Lung microvascular endothelial cell (primary cell): Measurements from ENCODE around the gene SPOCD1. TPM values are rescaled to one million over a fixed set of nuclear protein-coding genes. Genes with fewer than 3 reads are reported as not detected.

Experiments
- DNase-seq, 2 donors: peaks; one replicate each; pipeline versions ENCODE4 v3.0.0 to v3.0.0-alpha.2; 2010; ENCODE audit warnings: low read depth in 2 of 2
- total RNA-seq: library from RNA; depleted of rRNA; stranded (reverse); fragments of >200 nt; gene quantifications from 2 replicates; pipeline ENCODE4 v1.2.1, GENCODE V29; 2014

The SPOCD1 gene
- 0.99 and 4.6 TPM in 2 replicates for total RNA-seq

DNA sequence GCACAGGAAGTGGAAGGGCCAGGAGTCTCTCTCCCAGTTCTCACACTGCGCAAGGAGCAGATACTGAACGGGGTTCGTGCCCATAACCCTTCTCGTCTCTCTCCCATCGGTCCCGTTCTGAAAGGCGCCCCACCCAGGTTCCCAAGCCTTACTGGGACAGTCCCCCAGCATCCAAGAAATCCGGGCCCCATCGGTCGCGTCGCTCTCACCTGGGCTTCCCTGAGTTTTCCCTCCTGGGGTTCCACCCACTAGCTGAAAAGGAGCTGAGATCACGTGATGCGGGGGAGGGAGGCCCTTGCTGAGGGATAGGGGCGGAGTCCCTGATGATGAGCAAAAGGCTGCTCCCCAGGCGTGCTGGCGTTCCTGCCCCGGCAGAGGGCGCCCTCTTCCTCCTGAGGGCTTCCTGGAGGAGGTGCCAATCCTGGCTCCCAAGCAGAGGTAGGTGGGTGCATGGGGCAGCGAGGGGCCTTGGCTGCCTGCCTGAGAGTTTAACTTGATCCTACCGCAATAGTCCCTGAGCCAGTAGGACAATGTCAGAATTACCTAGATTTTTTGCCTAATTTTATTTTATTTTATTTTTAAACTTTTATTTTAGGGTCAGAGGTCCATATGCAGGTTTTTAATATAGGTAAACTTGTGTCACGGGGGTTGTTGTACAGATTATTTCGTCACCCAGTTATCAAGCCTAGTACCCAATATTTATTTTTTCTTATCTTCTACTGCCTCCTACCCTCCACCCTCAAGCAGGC lies at the start of gene SPOCD1:
TSS of gene SPOCD1 (minus strand) at position 271 of the 749 bp plus-strand sequence. CDS start 689 bp downstream, outside the sequence.
- peak; percentile 80 to 84 for DNase-seq

DNA sequence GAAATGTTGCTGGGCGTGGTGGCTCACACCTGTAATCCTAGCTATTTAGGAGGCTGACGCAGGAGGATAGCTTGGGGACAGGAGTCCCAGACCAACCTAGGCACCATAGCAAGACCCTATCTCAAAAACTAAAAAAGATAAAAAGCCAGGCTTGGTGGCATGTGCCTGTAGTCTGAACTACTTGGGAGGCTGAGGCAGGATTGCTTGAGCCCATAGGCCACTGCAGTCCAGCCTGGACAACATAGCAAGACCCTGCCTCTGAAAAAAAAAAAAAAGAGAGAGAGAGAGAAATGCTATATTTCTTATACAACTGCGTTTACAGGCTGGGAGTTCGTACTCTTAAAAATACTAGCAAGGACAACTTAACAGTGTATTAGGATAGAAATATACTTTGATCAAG lies 46.2 kb upstream of the SPOCD1 start:
- no peak for DNase-seq

DNA sequence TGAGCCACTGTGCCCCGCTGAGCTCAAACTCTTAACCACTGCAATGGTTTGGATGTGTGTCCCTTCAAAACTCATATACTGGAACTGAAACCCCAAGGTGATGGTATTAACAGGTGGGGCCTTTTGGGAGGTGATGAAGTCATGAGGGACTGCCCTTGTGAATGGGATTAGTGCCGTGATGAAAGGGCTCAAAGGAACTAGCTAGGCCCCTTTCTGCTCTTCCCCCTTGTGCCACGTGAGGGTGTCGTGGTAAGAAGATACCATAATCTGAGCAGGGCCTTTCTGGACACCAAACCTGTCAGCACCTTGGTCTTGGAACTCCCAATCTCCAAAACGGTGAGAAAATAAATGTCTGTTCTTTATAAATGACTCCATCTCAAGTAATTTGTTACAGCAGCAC lies 45.5 kb upstream of the SPOCD1 start:
- no peak for DNase-seq

DNA sequence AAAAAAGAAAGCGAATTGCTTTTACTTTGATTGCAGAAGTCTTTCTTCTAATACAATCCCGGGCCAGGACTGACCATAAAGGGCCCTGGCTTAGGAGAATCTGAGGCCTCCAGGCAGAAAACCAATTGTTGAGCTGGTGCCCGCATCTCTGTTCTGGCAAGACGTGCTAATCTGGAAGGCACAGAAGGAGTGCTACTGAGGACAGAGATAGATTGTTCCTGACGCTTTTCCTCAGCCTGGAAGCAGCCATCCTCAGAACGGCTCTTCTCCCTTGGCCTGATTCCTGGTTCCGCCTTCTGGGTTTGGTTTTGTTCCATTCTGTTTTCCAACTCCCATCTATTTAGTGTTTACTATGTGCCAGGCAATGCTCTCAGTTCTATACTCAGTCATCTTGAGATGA lies 44.8 kb upstream of the SPOCD1 start:
- DNase-seq: no peak

DNA sequence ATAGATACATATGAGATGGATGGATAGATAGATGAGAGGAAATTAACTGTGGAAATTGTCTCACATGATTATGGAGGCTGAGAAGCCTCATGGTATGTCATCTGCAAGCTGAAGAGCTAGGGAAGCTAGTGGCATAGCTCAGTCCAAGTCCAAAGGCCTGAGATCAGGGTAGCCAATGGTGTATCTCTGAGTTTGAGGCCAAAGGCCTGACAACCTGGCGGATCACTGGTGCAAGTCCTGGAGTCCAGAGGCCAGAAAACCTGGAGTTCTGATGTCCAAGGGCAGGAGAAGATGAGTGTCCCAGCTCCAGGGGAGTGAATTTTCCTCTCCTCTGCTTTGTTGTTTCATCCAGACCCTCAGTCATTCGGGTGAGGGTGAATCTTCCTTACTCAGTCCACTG lies 43.9 kb upstream of the SPOCD1 start:
- no peak for DNase-seq

- DNase-seq: no peak
These were observed 43.2 kb upstream of the SPOCD1 start for GRCh38 chr1:31859044-31859443.

DNA sequence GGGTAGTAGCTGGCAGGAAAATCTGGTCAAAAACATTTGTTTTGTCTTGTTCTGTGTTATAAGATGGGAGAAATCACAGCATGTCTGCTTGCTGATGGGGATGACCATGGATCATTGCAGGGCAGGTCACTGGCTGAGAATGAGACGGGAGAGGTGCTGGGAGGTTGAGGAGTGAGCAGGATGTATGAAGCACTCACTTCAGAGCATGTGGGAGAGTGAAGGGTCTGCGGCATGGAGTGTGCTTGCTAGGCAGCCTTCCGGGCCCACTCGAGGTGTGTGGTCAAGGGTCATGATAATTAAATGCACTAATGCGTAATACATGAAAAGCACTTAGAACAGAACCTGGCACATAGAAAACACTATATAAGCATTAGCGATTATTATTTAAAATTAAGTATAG lies 42.0 kb upstream of the SPOCD1 start:
- DNase-seq: no peak

GRCh38 chr1:31856140-31856539 lies 40.3 kb upstream of the SPOCD1 start:
- DNase-seq: no peak

- peak in 1 of 2 donors; percentile 49 for DNase-seq
These were observed 39.4 kb upstream of the SPOCD1 start for GRCh38 chr1:31855038-31855845.

GRCh38 chr1:31849653-31850052 lies 33.8 kb upstream of the SPOCD1 start:
- no peak for DNase-seq

DNA sequence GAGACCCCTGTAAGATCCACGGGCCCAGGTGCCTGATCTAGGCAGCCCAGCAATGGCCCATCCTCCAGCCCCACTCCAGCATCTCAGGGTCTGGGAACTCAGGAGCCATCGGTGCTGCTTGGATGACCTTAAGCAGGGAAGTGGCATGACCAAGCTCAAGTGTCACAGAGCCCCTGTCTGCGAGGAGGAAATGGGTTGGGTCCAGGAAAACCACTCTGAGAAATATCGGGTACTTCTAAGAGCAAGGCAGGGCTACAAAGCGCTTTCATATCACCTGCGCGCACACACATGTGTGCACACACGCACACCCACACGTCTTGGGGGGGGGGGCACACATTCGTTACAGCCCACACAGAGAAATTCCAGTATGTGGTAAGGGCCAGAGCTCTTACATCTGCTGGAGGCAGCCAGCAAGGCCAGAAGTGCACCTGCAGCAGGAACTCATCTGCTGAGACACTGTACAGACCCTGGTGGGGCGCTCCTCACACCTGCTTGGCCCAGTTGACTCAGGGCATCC lies 32.6 kb upstream of the SPOCD1 start:
- DNase-seq: no peak

DNA sequence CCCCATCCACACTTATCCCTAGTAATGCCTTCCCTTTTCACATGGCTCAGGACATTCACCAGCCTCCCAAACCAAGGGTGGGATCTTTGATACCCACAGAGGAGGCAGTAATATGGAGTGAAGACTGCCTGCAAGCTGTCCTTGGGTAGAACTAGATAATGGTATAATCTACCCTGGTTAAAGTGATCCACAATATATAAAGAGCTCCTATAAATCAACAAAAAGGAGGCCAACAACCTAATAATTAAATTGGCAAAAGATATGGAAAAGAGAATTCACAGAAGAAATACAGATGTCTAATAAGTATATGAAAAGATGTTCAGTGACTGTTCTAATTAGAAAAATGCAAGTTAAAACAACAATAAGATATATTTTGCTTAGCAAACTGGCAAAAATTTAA lies 30.7 kb upstream of the SPOCD1 start:
- DNase-seq: no peak

DNA sequence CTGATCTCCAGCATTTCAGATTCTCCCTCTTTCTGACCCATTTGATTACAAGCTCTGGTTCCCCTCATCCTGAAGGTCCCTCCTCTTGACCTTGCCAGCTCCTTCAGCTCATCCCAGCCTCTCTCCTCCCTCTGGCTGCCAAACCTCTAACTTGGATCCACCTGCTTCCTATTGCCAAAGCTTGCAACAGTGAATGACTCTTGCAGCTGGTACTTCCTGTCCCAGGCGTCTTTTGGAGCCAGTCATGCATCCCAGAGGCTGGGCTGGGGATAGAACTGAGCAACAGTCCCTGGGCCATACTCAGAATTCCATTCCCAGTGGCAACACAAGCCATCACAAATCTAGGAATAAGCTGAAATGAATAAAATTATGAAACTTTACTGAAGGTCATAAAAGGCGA lies 27.7 kb upstream of the SPOCD1 start:
- DNase-seq: peak in 1 of 2 donors; percentile 60

GRCh38 chr1:31839662-31840343 lies 24.0 kb upstream of the SPOCD1 start:
- no peak for DNase-seq

DNA sequence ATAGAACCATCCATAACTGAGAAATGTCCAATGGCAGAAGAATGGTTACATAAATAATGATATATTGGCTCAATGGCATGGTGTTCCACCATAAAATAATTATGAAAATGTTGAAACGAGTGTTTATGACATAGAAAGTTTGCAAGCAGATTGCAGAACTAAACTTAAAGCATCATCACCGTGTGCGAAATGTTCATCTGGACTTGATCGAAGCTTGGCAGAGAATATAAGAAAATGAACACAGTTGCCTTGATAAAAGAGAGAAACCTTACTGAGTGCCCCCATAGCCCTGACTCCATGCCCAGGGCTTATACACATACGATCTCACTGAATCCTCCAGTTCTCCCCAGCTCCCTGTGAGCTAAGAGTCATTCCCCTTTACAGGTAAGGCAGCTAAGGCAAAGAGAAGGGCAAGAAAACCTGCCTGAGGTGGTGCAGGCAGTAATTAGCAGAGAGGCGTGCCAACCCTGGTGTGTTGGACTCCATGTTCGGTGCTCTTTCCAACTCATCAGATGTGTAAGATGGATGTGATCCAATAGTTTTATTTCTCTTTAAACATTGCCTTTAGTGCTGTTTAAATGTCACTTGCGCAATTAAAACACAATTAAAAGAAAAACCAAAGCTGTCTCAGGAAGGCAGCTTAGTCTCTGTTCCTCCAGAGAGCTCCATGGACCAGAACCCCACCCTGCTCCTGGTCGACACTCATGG lies 21.8 kb upstream of the SPOCD1 start:
- DNase-seq: no peak

DNA sequence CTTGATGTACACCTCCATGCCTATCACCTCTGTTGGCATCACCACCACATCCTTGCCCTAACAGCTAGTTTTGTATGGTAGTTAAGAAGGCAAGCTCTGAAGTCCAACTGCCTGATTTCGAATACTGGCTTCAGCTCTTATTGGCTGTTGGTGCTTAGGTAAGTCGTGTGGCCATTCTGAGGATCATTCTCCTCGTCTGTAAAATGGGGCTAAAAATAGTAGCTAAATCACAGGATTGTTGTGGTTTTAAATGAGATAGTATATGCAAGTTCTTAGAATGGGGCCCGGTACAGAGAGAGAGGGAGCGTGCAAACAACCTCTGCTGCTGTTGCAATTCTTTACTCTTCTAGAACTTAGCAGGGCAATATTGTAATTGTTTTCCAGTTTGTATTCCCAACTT lies 20.8 kb upstream of the SPOCD1 start:
- no peak for DNase-seq

- DNase-seq: no peak
These were observed 19.6 kb upstream of the SPOCD1 start for GRCh38 chr1:31835415-31835814.

DNA sequence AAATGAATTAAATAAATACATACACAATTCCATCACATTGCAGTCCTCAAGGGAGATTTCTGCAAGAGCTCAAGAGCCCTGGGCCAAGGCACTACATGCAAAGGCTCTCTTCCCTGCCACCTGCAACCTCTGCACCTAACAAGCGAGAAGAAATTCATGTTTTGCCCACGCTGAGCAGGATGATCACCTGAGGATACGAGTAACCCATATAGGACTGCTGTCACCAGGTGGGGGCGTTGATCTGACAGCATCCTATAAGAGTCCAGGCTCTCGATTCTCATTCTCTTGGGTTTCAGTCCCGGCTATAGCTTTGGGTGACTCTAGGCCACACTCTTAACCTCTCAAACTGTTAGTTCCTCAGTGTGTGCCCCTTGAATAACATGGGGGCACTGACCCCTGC lies 18.7 kb upstream of the SPOCD1 start:
- DNase-seq: no peak

GRCh38 chr1:31831397-31832378 lies 15.9 kb upstream of the SPOCD1 start:
- DNase-seq: peak in 1 of 2 donors; percentile 74

DNA sequence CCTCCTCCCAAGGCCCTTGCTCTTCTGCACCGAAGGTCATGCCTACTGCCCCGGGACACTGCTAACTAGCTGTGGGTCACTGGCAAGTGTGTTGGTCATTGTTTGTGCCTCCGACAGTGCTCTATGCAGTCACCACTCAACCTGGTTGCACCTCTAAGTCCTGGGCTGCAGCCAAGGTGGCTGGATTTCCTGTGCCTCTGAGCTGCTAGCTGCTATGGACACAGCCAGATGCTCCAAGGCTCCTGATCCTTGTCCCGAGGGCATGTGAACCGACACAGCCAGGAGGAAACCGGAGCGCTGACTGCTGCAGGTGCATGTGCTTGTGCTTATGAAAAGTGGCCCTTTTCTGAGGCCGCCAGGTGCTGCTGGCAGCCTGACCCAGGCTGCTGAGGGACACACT lies 14.7 kb upstream of the SPOCD1 start:
- DNase-seq: no peak
